Stomach (tissue), 4 donors: ENCODE data around the gene LRRC31.

ENCODE experiments used
- EP300 ChIP-seq: sonication (generic); formaldehyde crosslinking; IDR thresholded peaks from one replicate; pipeline ENCODE4 v1.6.1; 2017; ENCODE audit warnings: antibody characterized with exemption
- POLR2A ChIP-seq, 4 donors: fragments of 450-650 bp; IDR thresholded peaks; one replicate each; pipeline ENCODE4 v1.6.1; 2016; ENCODE audit warnings: antibody characterized with exemption in 4 of 4, control low read depth in 2 of 4, mild to moderate bottlenecking in 1 of 4, moderate library complexity in 1 of 4
- POLR2AphosphoS5 ChIP-seq, 3 donors: sonication (generic); formaldehyde crosslinking; IDR thresholded peaks; one replicate each; pipeline ENCODE4 v1.6.1; 2016; ENCODE audit warnings: antibody characterized with exemption in 3 of 3
- TF ChIP-seq, protein P1 (sequence below), 7 experiments: fragments of 450-650 bp in 4 of 7; fragments of 200-600 bp in 3 of 7; sonication (generic) in 3 of 7; IDR thresholded peaks; one replicate each; pipeline ENCODE4 v1.5.1; 2016 to 2019; ENCODE audit warnings: antibody characterized with exemption in 7 of 7, control low read depth in 2 of 7, mild to moderate bottlenecking in 1 of 7

DNA sequence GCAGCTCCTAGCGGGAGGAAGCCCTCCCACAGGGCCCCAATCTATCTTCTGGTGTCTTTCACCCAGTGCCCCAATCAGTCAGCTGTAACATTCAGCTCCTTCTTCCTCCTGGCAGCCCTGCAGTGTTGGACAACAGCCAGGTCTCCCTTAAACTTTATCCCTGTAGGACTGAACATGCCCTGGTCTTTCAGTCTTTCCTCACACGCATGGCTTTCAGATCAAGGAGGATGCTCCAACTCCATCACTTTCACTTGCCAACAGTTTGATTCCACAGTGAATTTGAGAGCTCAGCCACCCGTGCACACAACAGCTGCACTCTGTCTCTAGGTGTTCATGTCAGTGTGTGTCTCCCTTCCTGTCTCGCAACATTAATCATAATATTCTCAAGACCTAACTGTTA lies 28.6 kb downstream of the LRRC31 start:
- TF ChIP-seq POLR2AphosphoS5 (IDR thresholded peaks at IDR 0.05) (no peak), POLR2A (IDR thresholded peaks at IDR 0.05) (no peak), EP300 (no peak)
- TF ChIP-seq, protein P1, sequence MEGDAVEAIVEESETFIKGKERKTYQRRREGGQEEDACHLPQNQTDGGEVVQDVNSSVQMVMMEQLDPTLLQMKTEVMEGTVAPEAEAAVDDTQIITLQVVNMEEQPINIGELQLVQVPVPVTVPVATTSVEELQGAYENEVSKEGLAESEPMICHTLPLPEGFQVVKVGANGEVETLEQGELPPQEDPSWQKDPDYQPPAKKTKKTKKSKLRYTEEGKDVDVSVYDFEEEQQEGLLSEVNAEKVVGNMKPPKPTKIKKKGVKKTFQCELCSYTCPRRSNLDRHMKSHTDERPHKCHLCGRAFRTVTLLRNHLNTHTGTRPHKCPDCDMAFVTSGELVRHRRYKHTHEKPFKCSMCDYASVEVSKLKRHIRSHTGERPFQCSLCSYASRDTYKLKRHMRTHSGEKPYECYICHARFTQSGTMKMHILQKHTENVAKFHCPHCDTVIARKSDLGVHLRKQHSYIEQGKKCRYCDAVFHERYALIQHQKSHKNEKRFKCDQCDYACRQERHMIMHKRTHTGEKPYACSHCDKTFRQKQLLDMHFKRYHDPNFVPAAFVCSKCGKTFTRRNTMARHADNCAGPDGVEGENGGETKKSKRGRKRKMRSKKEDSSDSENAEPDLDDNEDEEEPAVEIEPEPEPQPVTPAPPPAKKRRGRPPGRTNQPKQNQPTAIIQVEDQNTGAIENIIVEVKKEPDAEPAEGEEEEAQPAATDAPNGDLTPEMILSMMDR (IDR thresholded peaks at IDR 0.05), result no peak
